GM23338 (cell line): ENCODE results near the gene DENND4C. TPM values are rescaled to one million over a fixed set of nuclear protein-coding genes. Genes with fewer than 3 reads are reported as not detected.
"Not testable (repeated sequence)": the region's sequence is repeated elsewhere in the genome, so short reads cannot be mapped to it uniquely, and the experiment has no call there.

Source experiments
- ATAC-seq: fragments of 200-7000 bp; cut with Tn5 transposase; 3 replicates; pipeline ENCODE4 v1.9.1; 2020
- DNase-seq: peaks from one replicate; pipeline ENCODE4 v3.0.0-alpha.2; 2015; ENCODE audit warnings: low spot score
- H2AFZ ChIP-seq: fragments of 200-600 bp; sonication (generic); 2 replicates; pipeline ENCODE4 v1.8.0; 2016; ENCODE audit warnings: antibody characterized with exemption, mild to moderate bottlenecking, moderate library complexity
- H3F3A ChIP-seq: fragments of 200-600 bp; sonication (generic); replicated peaks from 2 replicates; pipeline ENCODE4 v1.8.0; 2017; ENCODE audit warnings: antibody characterized with exemption, mixed run types, low read depth
- H3K27ac ChIP-seq: fragments of 200-600 bp; sonication (generic); 2 replicates; pipeline ENCODE4 v1.6.1; 2016; ENCODE audit warnings: low read depth
- H3K27me3 ChIP-seq: fragments of 200-600 bp; sonication (generic); 2 replicates; pipeline ENCODE4 v1.8.0; 2016; ENCODE audit warnings: mild to moderate bottlenecking, mixed run types, moderate library complexity; ENCODE audit not compliant: insufficient read depth
- H3K36me3 ChIP-seq: fragments of 200-600 bp; sonication (generic); 2 replicates; pipeline ENCODE4 v1.8.0; 2016; ENCODE audit warnings: mild to moderate bottlenecking; ENCODE audit not compliant: insufficient read depth
- H3K4me1 ChIP-seq: fragments of 200-600 bp; sonication (generic); 2 replicates; pipeline ENCODE4 v1.8.0; 2016; ENCODE audit warnings: mild to moderate bottlenecking, moderate library complexity; ENCODE audit not compliant: insufficient read depth
- H3K4me2 ChIP-seq: fragments of 200-600 bp; sonication (generic); 2 replicates; pipeline ENCODE4 v1.7.1; 2017; ENCODE audit warnings: mixed run types
- H3K4me3 ChIP-seq: fragments of 200-600 bp; sonication (generic); 2 replicates; pipeline ENCODE4 v1.6.1; 2016; ENCODE audit warnings: mixed run types
- H3K79me2 ChIP-seq: fragments of 200-600 bp; sonication (generic); replicated peaks from 2 replicates; pipeline ENCODE4 v1.8.0; 2017; ENCODE audit warnings: mild to moderate bottlenecking; ENCODE audit not compliant: insufficient read depth
- H3K9me2 ChIP-seq: fragments of 200-600 bp; sonication (generic); 2 replicates; pipeline ENCODE4 v1.8.0; 2017; ENCODE audit not compliant: insufficient read depth
- H4K20me1 ChIP-seq: fragments of 200-600 bp; sonication (generic); replicated peaks from 2 replicates; pipeline ENCODE4 v1.8.0; 2017; ENCODE audit warnings: mild to moderate bottlenecking; ENCODE audit not compliant: insufficient read depth
- H3K27ac Mint-ChIP-seq: 2 replicates; pipeline ENCODE4 v1.8.0; 2020; ENCODE audit warnings: inconsistent platforms, mild to moderate bottlenecking, moderate library complexity, mixed read lengths
- H3K27me3 Mint-ChIP-seq: 3 replicates; pipeline ENCODE4 v1.8.0; 2022; ENCODE audit warnings: low read depth, mild to moderate bottlenecking, moderate library complexity, mixed read lengths, inconsistent platforms; ENCODE audit not compliant: insufficient read depth, poor library complexity
- H3K36me3 Mint-ChIP-seq: 3 replicates; pipeline ENCODE4 v1.8.0; 2021; ENCODE audit warnings: low read depth, mild to moderate bottlenecking, inconsistent platforms, moderate library complexity, mixed read lengths
- H3K4me1 Mint-ChIP-seq: 3 replicates; pipeline ENCODE4 v1.8.0; 2020; ENCODE audit warnings: mild to moderate bottlenecking, inconsistent platforms, mixed read lengths
- H3K4me3 Mint-ChIP-seq: 3 replicates; pipeline ENCODE4 v1.8.0; 2021; ENCODE audit warnings: moderate library complexity, mild to moderate bottlenecking, inconsistent platforms, mixed read lengths
- H3K9me3 Mint-ChIP-seq: 3 replicates; pipeline ENCODE4 v1.8.0; 2020; ENCODE audit warnings: moderate library complexity, mild to moderate bottlenecking, inconsistent platforms, mixed read lengths
- CREB1 ChIP-seq: fragments of 250-450 bp; sonication (Bioruptor Pico); IDR thresholded peaks from 2 replicates; pipeline ENCODE4 v1.5.0; 2020; ENCODE audit warnings: low read depth, mild to moderate bottlenecking, moderate library complexity
- CTCF ChIP-seq, 2 experiments: fragments of 200-600 bp in 1 of 2; sonication (generic) in 1 of 2; conservative IDR thresholded peaks; 2 replicates each; pipeline versions ENCODE4 v1.5.1 to v1.6.1; 2016 to 2017; ENCODE audit warnings: antibody characterized with exemption in 2 of 2, low read depth in 2 of 2, mild to moderate bottlenecking in 2 of 2, moderate library complexity in 1 of 2
- ETS1 ChIP-seq: IDR thresholded peaks from 2 replicates; pipeline ENCODE4 v1.6.1; 2016; ENCODE audit warnings: antibody characterized with exemption
- EZH2 ChIP-seq: fragments of 200-600 bp; sonication (generic); IDR thresholded peaks from one replicate; pipeline ENCODE4 v1.8.0; 2017; ENCODE audit warnings: antibody characterized with exemption, mild to moderate bottlenecking, low read depth; ENCODE audit not compliant: unreplicated experiment
- EZH2phosphoT487 ChIP-seq: fragments of 200-600 bp; sonication (generic); IDR thresholded peaks from one replicate; pipeline ENCODE4 v1.8.1; 2018; ENCODE audit warnings: antibody characterized with exemption; ENCODE audit not compliant: unreplicated experiment
- JUNB ChIP-seq: IDR thresholded peaks from one replicate; pipeline ENCODE4 v1.6.1; 2016; ENCODE audit warnings: antibody characterized with exemption; ENCODE audit not compliant: unreplicated experiment
- NANOG ChIP-seq: IDR thresholded peaks from 2 replicates; pipeline ENCODE4 v1.6.1; 2016; ENCODE audit warnings: antibody characterized with exemption, borderline replicate concordance
- POLR2AphosphoS5 ChIP-seq: IDR thresholded peaks from 2 replicates; pipeline ENCODE4 v1.6.1; 2016; ENCODE audit warnings: antibody characterized with exemption, low read depth
- REST ChIP-seq: IDR thresholded peaks from one replicate; pipeline ENCODE4 v1.6.1; 2018; ENCODE audit warnings: antibody characterized with exemption; ENCODE audit not compliant: unreplicated experiment
- ZNF114 ChIP-seq: fragments of 250-450 bp; sonication (Bioruptor Pico); IDR thresholded peaks from 2 replicates; pipeline ENCODE4 v1.5.0; 2020; ENCODE audit warnings: mild to moderate bottlenecking, moderate library complexity
- ZNF331 ChIP-seq: fragments of 250-450 bp; sonication (Bioruptor Pico); IDR thresholded peaks from 2 replicates; pipeline ENCODE4 v1.5.0; 2020; ENCODE audit warnings: low read depth, mild to moderate bottlenecking, moderate library complexity
- polyA plus RNA-seq: library from polyadenylated mRNA; unstranded; fragments of >200 nt; fragmentation: Nextera tagmentation; extraction: Ambion mirVana; gene quantifications from 2 replicates; pipeline ENCODE4 v1.2.1, GENCODE V29; 2016
- total RNA-seq: library from RNA; depleted of rRNA; stranded (reverse); fragments of >200 nt; shearing (Covaris generic); gene quantifications from 2 replicates; pipeline ENCODE4 v1.2.3, GENCODE V29; 2014

DENND4C gene
- total and polyA plus RNA-seq, 2 experiments from 2014 or later, result 6.4 to 30.8 TPM

GRCh38 chr9:19246891-19247290, 16.4 kb downstream of the DENND4C start (continued):
- TF ChIP-seq ZNF114 (CRISPR knock-in tag) (no peak), NANOG (no peak), REST (no peak), ZNF331 (CRISPR knock-in tag) (no peak), EZH2 (no peak), ETS1 (no peak), CTCF (conservative IDR thresholded peaks at IDR 0.05; ENCODE audit: low read depth in 2 of 2) (no peak)

- Histone ChIP-seq H3K4me1 (peaks cover 10% of the 10 kb centered on the region), H3K36me3 (no peaks in the 10 kb centered on the region), H3K9me2 (no peaks in the 10 kb centered on the region), H3K4me2 (no peak overlapping the region), H4K20me1 (no peaks in the 10 kb centered on the region; the same call in 1 of the 2 replicates), H2AFZ (no peak overlapping the region), H3K27ac (no peak overlapping the region), H3F3A (no peaks in the 10 kb centered on the region), H3K27me3 (no peaks in the 10 kb centered on the region), H3K79me2 (peaks cover 88% of the 10 kb centered on the region), H3K4me3 (no peak overlapping the region)
- no peaks in the 10 kb centered on the region for H3K9me3 Mint-ChIP-seq
- H3K27me3 Mint-ChIP-seq, result peaks cover 5% of the 10 kb centered on the region
- no peak for DNase-seq
- H3K36me3 Mint-ChIP-seq, result peaks cover 9% of the 10 kb centered on the region; the same call in 1 of the 3 replicates
- TF ChIP-seq EZH2phosphoT487 (no peak), JUNB (no peak), CREB1 (no peak), ZNF114 (CRISPR knock-in tag) (no peak), EZH2 (no peak), POLR2AphosphoS5 (no peak)
- H3K4me1 Mint-ChIP-seq, result peaks cover 27% of the 10 kb centered on the region
- no peak for ATAC-seq
- H3K27ac Mint-ChIP-seq, result no peak overlapping the region
- no peak overlapping the region for H3K4me3 Mint-ChIP-seq
Observed at GRCh38 chr9:19247420-19247819, 16.9 kb downstream of the DENND4C start.

GRCh38 chr9:19250346-19250745, 19.9 kb downstream of the DENND4C start:
- H3K27ac Mint-ChIP-seq, H2AFZ ChIP-seq, H3K9me3 Mint-ChIP-seq, H4K20me1 ChIP-seq, H3K4me1 ChIP-seq, H3K4me3 Mint-ChIP-seq, H3F3A ChIP-seq, DNase-seq, H3K4me2 ChIP-seq, H3K36me3 ChIP-seq, H3K27me3 Mint-ChIP-seq, H3K36me3 Mint-ChIP-seq, H3K4me3 ChIP-seq, ATAC-seq, H3K9me2 ChIP-seq, H3K27me3 ChIP-seq: not testable (repeated sequence)
- Histone ChIP-seq H3K79me2 (peaks cover 88% of the 10 kb centered on the region), H3K27ac (peak overlapping the region; percentile 79; the same call in 1 of the 2 replicates)
- peaks cover 21% of the 10 kb centered on the region for H3K4me1 Mint-ChIP-seq
